ENCODE data around the gene EMP3.
A peak's percentile ranks its signal among the peaks of the same experiment; 100 is the strongest.

GRCh38 chr19:48308631-48309586 is 16.4 kb upstream of the EMP3 start:
- TF ChIP-seq POLR2A (IDR thresholded peaks at IDR 0.05) (no peak), CTCF (IDR thresholded peaks at IDR 0.05) (peak in 4 of 6 experiments; percentile 14 to 29 (median 26))

Measured in thyroid gland (tissue), 4 donors.